Gastroesophageal sphincter (tissue), 3 donors: ENCODE data around the gene KLHL29.

Experiments
- CTCF ChIP-seq, 4 experiments: fragments of 200-600 bp in 2 of 4; fragments of 450-650 bp in 2 of 4; sonication (generic) in 1 of 4; IDR thresholded peaks; one replicate each; pipeline ENCODE4 v1.5.1; 2017 to 2019; ENCODE audit warnings: antibody characterized with exemption in 4 of 4, mild to moderate bottlenecking in 2 of 4, moderate library complexity in 2 of 4
- POLR2A ChIP-seq, 2 donors: fragments of 450-650 bp; IDR thresholded peaks; one replicate each; pipeline ENCODE4 v1.6.1; 2017; ENCODE audit warnings: antibody characterized with exemption in 2 of 2, mild to moderate bottlenecking in 2 of 2, moderate library complexity in 1 of 2

DNA sequence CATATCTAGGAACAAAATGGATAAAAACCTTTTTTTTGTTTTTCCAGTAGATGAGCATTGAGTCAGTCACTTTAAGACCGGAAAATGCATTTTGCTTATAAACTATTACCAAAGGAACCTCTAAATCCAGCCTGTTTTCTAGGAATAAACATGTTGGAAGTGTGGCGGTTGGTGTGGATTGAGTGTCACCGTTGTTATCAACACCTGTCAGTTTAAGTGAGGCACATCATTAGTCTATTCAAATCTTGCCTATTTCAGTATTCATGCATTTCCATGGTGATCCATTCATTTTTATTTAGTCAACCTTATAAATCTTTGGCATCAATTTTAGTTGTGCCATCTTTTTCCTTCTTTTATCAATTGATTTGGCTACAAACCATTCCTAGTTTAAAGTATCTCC lies 3.3 kb downstream of the KLHL29 start:
- TF ChIP-seq CTCF (IDR thresholded peaks at IDR 0.05) = no peak
- TF ChIP-seq POLR2A (IDR thresholded peaks at IDR 0.05) = no peak
